Measurements from ENCODE around the gene HHIPL1.
"Not testable (repeated sequence)": the region's sequence is repeated elsewhere in the genome, so short reads cannot be mapped to it uniquely, and the experiment has no call there.

Gene HHIPL1

DNA sequence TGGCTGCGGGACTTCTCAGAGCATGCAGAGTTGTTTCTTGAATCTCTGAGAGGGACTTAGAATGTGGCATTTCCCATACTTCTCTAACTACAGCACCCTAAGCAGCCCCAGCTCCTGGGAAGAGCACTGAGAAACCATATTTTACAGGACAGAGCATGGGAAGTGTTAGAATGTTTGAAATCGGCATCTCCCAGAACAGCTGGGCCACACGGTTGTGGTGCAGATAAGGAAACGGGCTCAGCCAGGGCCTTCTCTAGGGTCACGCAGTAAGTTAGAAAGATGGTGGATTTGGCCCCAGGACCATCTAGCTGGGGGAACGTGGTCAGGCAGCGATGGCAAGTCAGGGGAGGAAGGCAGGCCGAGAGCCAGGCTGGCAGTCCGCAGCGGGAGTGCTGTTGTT is 10.5 kb upstream of the HHIPL1 start:
- no peak for DNase-seq (ENCODE audit: low spot score)

GRCh38 chr14:99635116-99635515 is 9.8 kb upstream of the HHIPL1 start:
- DNase-seq (ENCODE audit: low spot score), result no peak

GRCh38 chr14:99636487-99636886 is 8.4 kb upstream of the HHIPL1 start:
- no peak for DNase-seq (ENCODE audit: low spot score)

GRCh38 chr14:99637624-99638023 is 7.3 kb upstream of the HHIPL1 start:
- no peak for DNase-seq (ENCODE audit: low spot score)

GRCh38 chr14:99642771-99643170 is 2.2 kb upstream of the HHIPL1 start:
- DNase-seq (ENCODE audit: low spot score), result not testable (repeated sequence)

- DNase-seq (ENCODE audit: low spot score), result no peak
Observed at GRCh38 chr14:99643343-99643742, 1.6 kb upstream of the HHIPL1 start.

GRCh38 chr14:99644035-99644587 is 818 bp upstream of the HHIPL1 start:
- no peak for DNase-seq (ENCODE audit: low spot score)

GRCh38 chr14:99645545-99646505 is 896 bp downstream of the HHIPL1 start:
- DNase-seq (ENCODE audit: low spot score), result no peak

- no peak for DNase-seq (ENCODE audit: low spot score)
Observed at GRCh38 chr14:99647411-99647810, 2.5 kb downstream of the HHIPL1 start.

DNA sequence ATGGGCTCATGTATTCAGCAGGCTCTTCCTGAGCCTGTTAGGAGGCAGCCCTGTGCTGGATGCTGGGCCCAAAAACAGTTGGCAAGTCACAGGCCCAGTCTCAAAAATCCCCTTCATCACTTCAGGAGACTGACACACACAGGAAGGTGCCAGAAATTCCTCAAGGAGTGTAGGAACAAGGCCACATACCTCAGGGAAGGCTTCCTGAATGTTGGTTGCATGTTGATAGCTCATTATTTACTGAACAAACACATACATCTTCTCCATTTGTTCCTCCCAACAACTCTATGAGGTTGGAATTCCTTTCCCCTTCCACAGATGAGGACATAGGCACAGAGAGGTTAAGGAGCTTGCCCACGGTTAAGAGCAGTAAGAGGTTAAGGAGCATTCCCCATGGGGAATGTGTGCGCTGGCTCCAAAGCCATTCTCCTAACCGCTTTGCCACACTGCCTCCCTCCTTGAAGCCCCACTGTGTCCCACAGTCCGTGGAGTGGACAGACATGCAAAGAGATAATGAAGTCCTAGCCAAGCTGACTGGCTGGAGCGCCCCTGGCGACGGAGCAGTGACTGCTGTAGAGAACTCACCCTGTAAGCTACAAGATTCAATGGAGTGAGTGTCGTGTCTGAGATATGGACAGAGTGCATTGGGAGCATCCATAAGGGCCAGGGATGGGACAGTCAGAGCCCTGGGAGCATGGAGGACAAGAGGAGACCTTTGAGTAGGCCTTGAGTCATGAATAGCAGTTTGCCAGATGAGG is 3.3 kb downstream of the HHIPL1 start:
- DNase-seq (ENCODE audit: low spot score), result no peak

- DNase-seq (ENCODE audit: low spot score), result no peak
Observed at GRCh38 chr14:99649219-99649618, 4.3 kb downstream of the HHIPL1 start.

DNA sequence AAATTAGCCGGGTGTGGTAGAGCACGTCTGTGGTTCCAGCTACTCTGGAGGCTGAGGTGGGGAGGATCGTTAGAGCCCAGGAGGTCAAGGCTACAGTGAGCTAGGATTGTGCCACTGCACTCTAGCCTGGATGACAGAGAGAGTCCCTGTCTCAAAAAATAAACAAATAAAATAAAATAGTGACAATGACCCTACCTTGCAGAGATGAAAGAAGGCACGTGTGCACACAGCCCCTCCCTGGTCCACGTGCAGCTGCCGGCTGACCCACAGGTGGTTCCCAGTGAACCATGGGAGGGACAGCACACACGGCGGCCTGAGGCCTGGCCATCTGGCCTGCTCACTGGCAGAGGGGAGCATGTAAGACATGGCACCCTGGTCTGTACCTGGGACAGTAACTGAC is 4.7 kb downstream of the HHIPL1 start:
- DNase-seq (ENCODE audit: low spot score), result no peak

DNA sequence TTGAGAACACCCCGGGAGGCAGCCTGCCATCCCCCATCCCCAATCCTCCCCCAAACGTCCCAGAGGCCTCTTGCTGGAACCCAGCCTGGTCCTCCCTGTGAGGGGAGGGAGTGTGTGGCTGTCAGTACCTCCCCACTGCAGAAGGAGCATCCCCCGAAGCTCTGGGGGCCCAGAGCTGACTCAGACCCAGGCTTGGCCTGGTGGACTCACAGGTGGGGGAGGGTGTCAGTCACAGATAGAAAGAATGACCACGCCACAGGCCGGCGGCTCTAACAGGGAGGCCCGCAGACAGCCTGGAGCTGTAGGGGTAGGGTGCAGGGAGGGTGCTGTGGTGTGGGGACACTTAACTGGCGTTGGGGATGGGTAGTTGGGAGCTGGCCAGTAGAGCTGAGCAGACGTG is 5.3 kb downstream of the HHIPL1 start:
- no peak for DNase-seq (ENCODE audit: low spot score)

- DNase-seq (ENCODE audit: low spot score), result no peak
Observed at GRCh38 chr14:99651953-99652746, 7.2 kb downstream of the HHIPL1 start.

- no peak for DNase-seq (ENCODE audit: low spot score)
Observed at GRCh38 chr14:99654235-99654985, 9.5 kb downstream of the HHIPL1 start.

GRCh38 chr14:99655521-99655920 is 10.6 kb downstream of the HHIPL1 start:
- no peak for DNase-seq (ENCODE audit: low spot score)

DNA sequence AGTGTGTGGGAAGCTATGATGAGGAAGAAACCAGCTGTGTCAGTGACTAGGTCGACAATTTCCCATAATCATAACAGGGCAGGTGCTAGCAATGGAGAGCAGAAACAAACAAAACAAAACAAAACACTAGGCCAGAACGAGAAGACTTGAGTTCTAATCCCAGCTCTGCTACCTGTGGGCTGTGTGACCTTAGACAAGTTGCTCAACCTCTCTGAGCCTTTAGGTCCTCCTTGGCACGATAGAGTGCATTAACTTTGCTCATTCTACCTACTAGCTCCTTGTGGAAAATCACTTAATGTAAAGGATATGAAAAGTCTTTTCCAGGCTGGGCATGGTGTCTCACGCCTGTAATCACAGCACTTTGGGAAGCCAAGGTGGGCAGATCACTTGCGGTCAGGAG is 11.2 kb downstream of the HHIPL1 start:
- no peak for DNase-seq (ENCODE audit: low spot score)

- DNase-seq (ENCODE audit: low spot score), result no peak
Observed at GRCh38 chr14:99657645-99658155, 12.8 kb downstream of the HHIPL1 start.

GRCh38 chr14:99658218-99658845 is 13.4 kb downstream of the HHIPL1 start:
- DNase-seq (ENCODE audit: low spot score), result no peak

DNA sequence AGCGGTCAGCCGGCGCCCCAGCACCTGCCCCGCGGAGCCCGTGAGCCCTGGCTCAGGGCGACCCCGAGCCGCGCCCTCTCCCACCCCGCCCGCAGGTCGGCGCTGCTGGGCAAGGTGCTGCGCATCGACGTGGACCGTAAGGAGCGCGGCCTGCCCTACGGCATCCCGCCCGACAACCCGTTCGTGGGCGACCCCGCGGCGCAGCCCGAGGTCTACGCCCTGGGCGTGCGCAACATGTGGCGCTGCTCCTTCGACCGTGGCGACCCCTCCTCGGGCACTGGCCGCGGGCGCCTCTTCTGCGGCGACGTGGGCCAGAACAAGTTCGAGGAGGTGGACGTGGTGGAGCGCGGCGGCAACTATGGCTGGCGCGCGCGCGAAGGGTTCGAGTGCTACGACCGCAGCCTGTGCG is 14.4 kb downstream of the HHIPL1 start:
- DNase-seq (ENCODE audit: low spot score), result no peak
